OCI-LY7 (cell line): ENCODE measurements around the gene ZNF638.

Source experiments
- EZH2phosphoT487 ChIP-seq: fragments of 200-600 bp; sonication (generic); IDR thresholded peaks from 2 replicates; pipeline ENCODE4 v1.6.1; 2018; ENCODE audit warnings: low read depth, borderline replicate concordance, mild to moderate bottlenecking, mixed run types, antibody characterized with exemption, low read length, moderate library complexity, mixed read lengths
- TF ChIP-seq, protein P1 (sequence below): fragments of 200-600 bp; sonication (generic); conservative IDR thresholded peaks from 2 replicates; pipeline ENCODE4 v1.5.1; 2014; ENCODE audit warnings: mild to moderate bottlenecking, antibody characterized with exemption, low read length, moderate library complexity, mixed read lengths

DNA sequence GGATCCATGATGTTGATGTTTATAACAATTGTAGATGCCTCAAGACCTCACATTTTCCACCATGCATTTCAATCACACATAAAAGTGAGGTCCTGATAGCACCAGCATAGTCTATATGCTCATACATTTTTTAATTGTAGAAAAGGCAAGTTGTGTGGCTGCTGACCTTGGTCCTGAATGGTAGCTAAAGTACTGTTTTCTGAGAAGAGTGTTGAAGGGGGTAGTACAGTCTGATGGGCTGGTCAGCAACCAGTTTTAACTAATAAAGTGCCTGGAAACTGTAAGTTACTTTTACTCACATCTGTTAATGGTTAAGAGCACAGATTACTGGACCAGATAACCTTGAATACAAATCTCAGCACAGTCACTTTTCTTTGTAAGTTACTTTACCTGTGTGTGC, 15.9 kb downstream of the ZNF638 start:
- TF ChIP-seq, protein P1, sequence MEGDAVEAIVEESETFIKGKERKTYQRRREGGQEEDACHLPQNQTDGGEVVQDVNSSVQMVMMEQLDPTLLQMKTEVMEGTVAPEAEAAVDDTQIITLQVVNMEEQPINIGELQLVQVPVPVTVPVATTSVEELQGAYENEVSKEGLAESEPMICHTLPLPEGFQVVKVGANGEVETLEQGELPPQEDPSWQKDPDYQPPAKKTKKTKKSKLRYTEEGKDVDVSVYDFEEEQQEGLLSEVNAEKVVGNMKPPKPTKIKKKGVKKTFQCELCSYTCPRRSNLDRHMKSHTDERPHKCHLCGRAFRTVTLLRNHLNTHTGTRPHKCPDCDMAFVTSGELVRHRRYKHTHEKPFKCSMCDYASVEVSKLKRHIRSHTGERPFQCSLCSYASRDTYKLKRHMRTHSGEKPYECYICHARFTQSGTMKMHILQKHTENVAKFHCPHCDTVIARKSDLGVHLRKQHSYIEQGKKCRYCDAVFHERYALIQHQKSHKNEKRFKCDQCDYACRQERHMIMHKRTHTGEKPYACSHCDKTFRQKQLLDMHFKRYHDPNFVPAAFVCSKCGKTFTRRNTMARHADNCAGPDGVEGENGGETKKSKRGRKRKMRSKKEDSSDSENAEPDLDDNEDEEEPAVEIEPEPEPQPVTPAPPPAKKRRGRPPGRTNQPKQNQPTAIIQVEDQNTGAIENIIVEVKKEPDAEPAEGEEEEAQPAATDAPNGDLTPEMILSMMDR = no peak
- TF ChIP-seq EZH2phosphoT487 = no peak
